Embryonic facial prominence (tissue), 1 donor: ENCODE measurements around the gene CFAP99.

Experiments used
- DNase-seq: peaks from one replicate; pipeline ENCODE4 v3.0.0-alpha.2; 2016; ENCODE audit errors: extremely low spot score

The CFAP99 gene

GRCh38 chr4:2411786-2412510 is 6.8 kb upstream of the CFAP99 start:
- DNase-seq = no peak

- DNase-seq = no peak
These were observed 6.2 kb upstream of the CFAP99 start for GRCh38 chr4:2412534-2412884.

GRCh38 chr4:2412885-2413716 is 5.7 kb upstream of the CFAP99 start:
- DNase-seq = no peak

- no peak for DNase-seq
These were observed 4.7 kb upstream of the CFAP99 start for GRCh38 chr4:2413821-2414610.

- DNase-seq = no peak
These were observed 3.5 kb upstream of the CFAP99 start for GRCh38 chr4:2415213-2415612.

GRCh38 chr4:2415881-2416563 is 2.7 kb upstream of the CFAP99 start:
- DNase-seq = no peak

- no peak for DNase-seq
These were observed 2.1 kb upstream of the CFAP99 start for GRCh38 chr4:2416564-2417225.

- DNase-seq = no peak
These were observed 1.5 kb upstream of the CFAP99 start for GRCh38 chr4:2417226-2417764.

- DNase-seq = no peak
These were observed 748 bp upstream of the CFAP99 start, which contains the start of gene ZFYVE28 for GRCh38 chr4:2417765-2418649. TSS of gene ZFYVE28 (minus strand) at chr4:2418645. CDS start at chr4:2418323, 322 bp downstream.

GRCh38 chr4:2419814-2420213 is 1.1 kb downstream of the CFAP99 start:
- DNase-seq = no peak

GRCh38 chr4:2421928-2422327 is 3.2 kb downstream of the CFAP99 start:
- no peak for DNase-seq

- DNase-seq = no peak
These were observed 4.3 kb downstream of the CFAP99 start for GRCh38 chr4:2423066-2423465.

- no peak for DNase-seq
These were observed 4.9 kb downstream of the CFAP99 start for GRCh38 chr4:2423695-2424094.

GRCh38 chr4:2424581-2424980 is 5.8 kb downstream of the CFAP99 start:
- DNase-seq = no peak

- no peak for DNase-seq
These were observed 6.8 kb downstream of the CFAP99 start for GRCh38 chr4:2425386-2426068.

GRCh38 chr4:2426069-2426397 is 7.3 kb downstream of the CFAP99 start:
- DNase-seq = no peak

GRCh38 chr4:2426711-2427275 is 8.0 kb downstream of the CFAP99 start:
- DNase-seq = no peak

- DNase-seq = no peak
These were observed 8.9 kb downstream of the CFAP99 start for GRCh38 chr4:2427383-2428334.
